Activated naive CD4-positive, alpha-beta T cell treated with anti-CD3 and anti-CD28 coated beads, Interleukin-2, amount 50 U/mL, for 72 hours (primary cell): Measurements from ENCODE around the gene FBN3. TPM values are rescaled to one million over a fixed set of nuclear protein-coding genes. Genes with fewer than 3 reads are reported as not detected.
"Not testable (repeated sequence)": the region's sequence is repeated elsewhere in the genome, so short reads cannot be mapped to it uniquely, and the experiment has no call there.

ENCODE experiments used
- ATAC-seq, 2 donors: fragments of 150-1000 bp; cut with Tn5 transposase; 2 replicates each; pipeline ENCODE4 v1.10.0; 2021; ENCODE audit warnings: mild to moderate bottlenecking in 2 of 2, moderate library complexity in 2 of 2
- DNase-seq, 2 donors: peaks; one replicate each; pipeline ENCODE4 v3.0.0; 2021 to 2022; ENCODE audit warnings: low spot score in 2 of 2
- H3K27ac Mint-ChIP-seq, 2 donors: one replicate each; pipeline ENCODE4 v1.8.0; 2022; ENCODE audit warnings: mild to moderate bottlenecking in 2 of 2, mixed read lengths in 2 of 2
- H3K36me3 Mint-ChIP-seq, 2 donors: one replicate each; pipeline ENCODE4 v1.8.0; 2022; ENCODE audit warnings: mixed read lengths in 2 of 2
- H3K9me3 Mint-ChIP-seq, 2 donors: one replicate each; pipeline ENCODE4 v1.8.0; 2022; ENCODE audit warnings: mixed read lengths in 2 of 2
- total RNA-seq, 2 donors: library from RNA; stranded (reverse); gene quantifications; one replicate each; pipeline ENCODE4 v1.2.3, GENCODE V29; 2022

Gene FBN3
- total RNA-seq, 2 donors from 2014 or later: 0.02 TPM; not detected in 1

DNA sequence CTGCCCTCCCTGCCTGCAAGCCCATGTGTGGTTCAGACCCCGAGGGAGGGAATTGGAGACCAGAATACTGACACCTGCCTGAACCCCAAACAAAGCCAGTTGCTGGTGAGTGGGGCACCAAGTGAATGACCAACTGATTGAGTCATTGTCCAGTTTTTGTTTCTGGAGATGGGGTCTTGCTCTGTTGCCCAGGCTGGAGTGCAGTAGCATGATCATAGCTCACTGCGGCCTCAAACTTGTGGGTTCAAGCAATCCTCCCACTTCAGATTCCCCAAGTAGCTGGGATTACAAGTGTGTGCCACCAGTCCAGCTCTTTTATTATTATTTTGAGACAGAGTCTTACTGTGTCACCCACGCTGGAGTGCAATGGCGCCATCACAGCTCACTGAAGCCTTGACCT is 92.9 kb downstream of the FBN3 start:
- H3K9me3 Mint-ChIP-seq: no peaks in the 10 kb centered on the region
- DNase-seq: no peak
- H3K27ac Mint-ChIP-seq: no peak overlapping the region
- ATAC-seq: no peak
- H3K36me3 Mint-ChIP-seq: no peaks in the 10 kb centered on the region

DNA sequence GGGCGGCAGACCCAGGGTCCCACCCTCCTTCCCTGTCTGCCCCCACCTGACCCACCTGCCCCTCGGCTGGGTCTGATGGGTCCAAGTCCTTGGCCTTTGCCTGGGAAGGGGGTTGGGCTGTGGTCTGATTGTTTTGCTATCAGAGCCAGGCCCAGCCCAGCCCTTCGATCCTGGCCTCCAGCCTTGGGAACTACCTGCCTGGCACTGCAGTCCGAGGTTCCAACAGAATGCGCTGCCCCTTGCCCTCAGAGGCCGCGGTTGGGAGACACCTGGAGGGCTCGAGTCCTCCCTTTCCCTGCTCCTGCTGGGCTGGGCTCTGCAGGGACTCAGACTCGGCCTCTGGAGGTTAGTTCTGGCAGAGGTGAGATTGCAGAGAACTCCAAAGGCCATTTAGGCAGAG is 95.2 kb downstream of the FBN3 start:
- no peaks in the 10 kb centered on the region for H3K9me3 Mint-ChIP-seq
- no peaks in the 10 kb centered on the region for H3K36me3 Mint-ChIP-seq
- DNase-seq: no peak
- ATAC-seq: no peak
- H3K27ac Mint-ChIP-seq: no peak overlapping the region

DNA sequence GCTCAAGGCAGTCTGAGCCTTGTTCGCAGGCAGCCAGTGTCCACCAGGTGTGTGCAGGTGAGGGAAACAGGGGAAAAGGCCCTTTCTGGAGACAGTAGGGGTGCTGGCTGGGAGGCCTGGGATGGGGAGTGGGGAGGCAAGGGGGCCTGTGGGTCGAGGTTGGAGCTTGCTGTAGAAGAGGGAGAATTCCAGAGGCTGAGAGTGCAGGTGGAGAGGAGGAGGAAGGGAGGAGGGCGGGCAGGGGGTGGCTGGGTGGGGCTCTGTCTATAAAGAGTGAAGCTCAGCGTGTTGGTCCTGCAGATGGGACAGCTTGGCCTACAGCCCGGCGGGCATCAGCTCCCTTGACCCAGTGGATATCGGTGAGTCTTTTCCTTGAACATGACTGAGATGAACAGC is 96.9 kb downstream of the FBN3 start, which contains the start of gene CCL25:
Gene CCL25, plus strand, starts transcription at position 297 of the 396 bp plus-strand sequence. CDS start 290 bp downstream, outside the sequence.
- H3K36me3 Mint-ChIP-seq: no peaks in the 10 kb centered on the region
- no peak for ATAC-seq
- H3K27ac Mint-ChIP-seq: peak within 1 kb of the TSS in 1 of 2 donors; percentile 73

DNA sequence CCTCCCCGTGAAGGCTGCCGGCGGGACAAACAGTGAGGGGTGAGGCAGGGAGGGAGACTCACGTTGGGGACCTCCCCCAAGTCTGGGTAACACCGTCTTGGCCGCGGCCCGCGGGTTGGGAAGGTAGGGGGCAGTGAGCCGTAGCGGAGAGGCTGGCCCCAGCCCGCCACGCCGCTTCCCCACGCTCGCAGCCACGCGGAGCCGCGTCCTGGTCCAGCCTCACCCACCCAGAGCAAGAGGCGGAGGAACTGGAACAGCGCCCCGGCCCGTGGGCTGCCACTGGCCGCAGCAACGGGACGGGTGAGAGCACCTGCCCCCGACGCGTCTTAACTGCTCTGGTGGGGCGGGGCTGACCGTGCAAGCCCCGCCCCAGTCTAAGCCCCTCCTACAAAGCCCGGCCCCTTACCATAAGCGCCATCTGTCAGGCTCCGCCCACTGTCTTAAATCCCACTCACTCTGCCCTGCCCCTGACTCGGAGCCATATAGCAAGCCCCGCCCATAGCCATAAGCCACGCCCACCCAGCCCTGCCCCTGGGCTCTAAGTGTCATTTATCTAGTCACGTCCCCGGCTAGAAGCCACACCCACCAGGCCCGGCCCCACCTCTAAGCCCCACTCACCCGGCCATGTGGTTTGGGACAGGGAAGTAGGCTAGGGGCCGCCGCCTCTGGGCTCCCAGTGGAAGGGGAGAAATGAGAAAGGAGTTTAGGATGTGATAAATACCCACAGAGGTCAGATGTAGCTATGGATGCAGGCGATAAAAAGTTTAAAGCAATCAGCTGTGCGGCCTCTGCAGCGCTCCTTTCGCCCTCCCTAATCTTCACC is 98.9 kb downstream of the FBN3 start:
- H3K36me3 Mint-ChIP-seq: no peaks in the 10 kb centered on the region
- no peaks in the 10 kb centered on the region for H3K9me3 Mint-ChIP-seq
- peak; percentile 87 to 97 for ATAC-seq
- DNase-seq: peak; percentile 77 to 86
- no peak overlapping the region for H3K27ac Mint-ChIP-seq

More for the DNA sequence above, 96.9 kb downstream of the FBN3 start, which contains the start of gene CCL25:
- H3K9me3 Mint-ChIP-seq: no peaks in the 10 kb centered on the region
- DNase-seq: no peak

DNA sequence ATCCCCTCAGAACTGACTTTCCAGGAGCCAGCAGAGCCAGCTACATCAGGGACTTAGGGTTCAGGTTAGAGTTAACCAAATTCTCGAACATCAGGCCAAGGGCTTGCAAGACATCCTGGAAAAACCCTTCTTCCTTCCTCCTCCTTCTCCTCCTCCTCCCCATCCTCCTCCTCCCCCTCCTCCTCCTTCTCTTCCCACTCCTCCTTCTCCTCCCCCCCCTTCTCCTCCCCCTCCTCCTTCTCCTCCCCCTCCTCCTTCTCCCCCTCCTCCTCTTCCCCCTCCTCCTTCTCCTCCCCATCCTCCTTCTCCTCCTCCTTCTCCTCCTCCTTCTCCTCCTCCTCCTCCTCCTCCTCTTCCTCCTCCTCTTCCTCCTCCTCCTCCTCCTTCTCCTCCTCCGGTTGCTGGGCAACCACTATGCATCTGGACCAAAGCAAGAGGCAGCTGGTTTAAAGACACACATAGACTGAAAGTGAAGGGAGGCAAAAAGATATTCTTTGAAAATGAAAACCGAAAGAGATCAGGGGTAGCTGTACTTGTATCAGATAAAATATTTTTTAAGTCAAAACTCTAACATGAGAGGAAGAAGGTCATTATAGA is 102.7 kb downstream of the FBN3 start:
- Mint-ChIP-seq H3K36me3 (no peaks in the 10 kb centered on the region), H3K9me3 (no peaks in the 10 kb centered on the region), H3K27ac (no peak overlapping the region)
- ATAC-seq (no peak), DNase-seq (no peak)

DNA sequence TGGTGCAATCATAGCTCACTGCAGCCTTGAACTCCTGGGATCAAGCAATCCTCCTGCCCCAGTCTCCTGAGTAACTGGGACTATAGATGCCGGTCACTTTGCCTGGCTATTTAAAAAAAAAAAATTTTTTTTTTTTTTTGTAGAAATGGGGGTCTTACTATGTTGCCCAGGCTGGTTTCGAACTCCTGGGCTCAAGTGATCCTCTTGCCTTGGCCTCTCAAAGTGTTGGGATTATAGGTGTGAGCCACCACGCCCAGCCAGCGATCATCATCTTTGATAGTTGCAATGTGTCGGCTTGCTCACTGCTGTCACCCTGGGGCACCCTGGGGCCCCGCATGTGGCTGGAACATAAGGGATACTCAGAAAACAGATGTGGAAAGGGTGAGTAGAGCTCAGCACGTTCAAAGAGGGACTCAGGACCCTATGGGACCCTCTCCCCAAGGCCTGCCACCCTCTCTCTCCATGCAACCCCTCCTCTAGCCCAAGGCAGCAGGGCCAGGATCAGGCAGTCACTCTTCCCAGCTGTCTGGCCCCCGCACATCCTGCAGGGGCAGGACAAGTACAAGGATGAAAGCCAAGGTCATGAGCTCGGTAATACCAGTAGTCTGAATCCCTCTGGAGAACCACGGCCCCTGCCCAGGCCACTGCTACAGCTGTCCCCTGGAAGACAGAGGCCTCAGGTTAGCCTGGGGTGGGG is 103.4 kb downstream of the FBN3 start:
- Mint-ChIP-seq H3K27ac (no peak overlapping the region), H3K9me3 (no peaks in the 10 kb centered on the region), H3K36me3 (no peaks in the 10 kb centered on the region)
- no peak for ATAC-seq
- no peak for DNase-seq

DNA sequence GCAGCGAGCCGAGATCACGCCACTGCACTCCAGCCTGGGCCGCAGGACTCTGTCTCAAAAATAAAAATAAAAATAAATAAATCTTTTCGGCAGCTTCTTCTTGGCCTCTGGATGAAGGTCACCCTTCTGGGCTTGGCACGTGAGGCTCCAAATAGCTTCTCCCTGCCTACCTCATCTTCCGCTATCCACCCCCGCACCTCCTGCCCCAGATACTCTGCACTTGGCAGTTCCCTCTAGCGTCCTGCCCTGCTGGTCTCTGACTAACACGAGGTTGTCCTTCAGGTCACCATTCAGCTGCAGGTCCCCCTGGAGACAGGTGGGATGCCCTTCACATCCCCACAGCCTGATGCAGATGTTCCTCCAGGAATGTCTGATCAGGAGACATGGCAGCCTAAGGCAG is 105.4 kb downstream of the FBN3 start:
- ATAC-seq (no peak), DNase-seq (no peak)
- H3K36me3 Mint-ChIP-seq: no peaks in the 10 kb centered on the region
- no peak overlapping the region for H3K27ac Mint-ChIP-seq
- no peaks in the 10 kb centered on the region for H3K9me3 Mint-ChIP-seq

DNA sequence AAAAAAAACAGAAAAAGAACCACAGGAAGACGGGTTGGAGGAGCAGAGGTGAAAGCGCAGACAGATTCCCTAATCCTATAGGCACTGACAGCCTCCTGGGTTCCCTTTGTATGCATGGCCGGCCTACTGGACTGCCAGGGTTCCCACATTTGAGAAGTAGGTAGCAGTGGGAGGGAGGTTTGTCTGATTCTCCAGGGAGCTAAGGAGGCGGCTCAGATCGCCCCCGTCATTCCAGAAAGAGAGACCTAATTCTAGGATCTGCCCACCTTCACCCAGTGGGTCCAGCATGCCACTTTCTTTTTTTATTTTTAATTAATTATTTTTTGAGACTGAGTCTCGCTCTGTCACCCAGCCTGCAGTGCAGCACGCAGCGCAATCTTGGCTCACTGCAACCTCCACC is 106.5 kb downstream of the FBN3 start:
- Mint-ChIP-seq H3K27ac (no peak overlapping the region), H3K9me3 (no peaks in the 10 kb centered on the region), H3K36me3 (no peaks in the 10 kb centered on the region)
- DNase-seq (no peak), ATAC-seq (no peak)

- H3K27ac Mint-ChIP-seq: peak overlapping the region in 1 of 2 donors; percentile 36
- ATAC-seq (no peak), DNase-seq (no peak)
- no peaks in the 10 kb centered on the region for H3K9me3 Mint-ChIP-seq
- H3K36me3 Mint-ChIP-seq: no peaks in the 10 kb centered on the region
Measured at GRCh38 chr19:8041531-8041931, 107.9 kb downstream of the FBN3 start.

- Mint-ChIP-seq H3K9me3 (no peaks in the 10 kb centered on the region), H3K36me3 (no peaks in the 10 kb centered on the region), H3K27ac (no peak overlapping the region)
- ATAC-seq: no peak
- no peak for DNase-seq
Measured at GRCh38 chr19:8039231-8039630, 110.2 kb downstream of the FBN3 start.

GRCh38 chr19:8038815-8039214 is 110.6 kb downstream of the FBN3 start:
- DNase-seq: no peak
- H3K9me3 Mint-ChIP-seq: no peaks in the 10 kb centered on the region
- no peak for ATAC-seq
- H3K27ac Mint-ChIP-seq: no peak overlapping the region
- H3K36me3 Mint-ChIP-seq: no peaks in the 10 kb centered on the region

DNA sequence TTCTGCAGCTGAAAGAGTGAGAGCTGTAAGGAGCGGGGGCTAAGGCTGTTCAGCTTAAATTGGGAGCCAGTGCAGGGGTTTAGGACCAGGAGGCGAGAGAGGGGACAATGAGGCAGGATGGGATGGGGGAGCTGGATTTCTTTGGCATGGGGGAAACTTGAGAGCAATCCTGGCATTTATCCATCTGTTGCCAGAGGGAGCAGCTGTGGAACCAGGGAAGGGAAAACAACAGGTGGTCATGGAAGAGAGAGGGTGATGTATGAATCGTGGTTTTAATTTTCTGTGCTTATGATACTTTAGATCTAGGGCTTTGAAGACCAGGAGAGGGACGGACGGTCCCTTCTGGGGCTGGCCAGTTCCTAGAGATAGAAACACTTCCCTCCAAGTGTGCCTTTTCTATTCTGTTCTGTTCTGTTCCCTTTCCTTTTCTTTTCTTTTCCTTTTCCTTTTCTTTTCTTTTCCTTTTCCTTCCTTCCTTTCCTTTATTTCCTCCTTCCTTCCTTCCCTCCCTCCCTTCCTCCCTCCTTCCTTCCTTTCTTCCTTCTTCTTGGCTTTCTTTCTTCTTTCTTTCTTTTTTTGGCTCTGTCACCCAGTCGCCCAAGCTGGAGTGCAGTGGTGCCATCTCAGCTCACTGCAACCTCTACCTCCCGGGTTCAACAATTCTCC is 112.8 kb downstream of the FBN3 start:
- Mint-ChIP-seq H3K9me3 (no peaks in the 10 kb centered on the region), H3K36me3 (no peaks in the 10 kb centered on the region), H3K27ac (peak overlapping the region in 1 of 2 donors; percentile 30)
- ATAC-seq (no peak), DNase-seq (no peak)

DNA sequence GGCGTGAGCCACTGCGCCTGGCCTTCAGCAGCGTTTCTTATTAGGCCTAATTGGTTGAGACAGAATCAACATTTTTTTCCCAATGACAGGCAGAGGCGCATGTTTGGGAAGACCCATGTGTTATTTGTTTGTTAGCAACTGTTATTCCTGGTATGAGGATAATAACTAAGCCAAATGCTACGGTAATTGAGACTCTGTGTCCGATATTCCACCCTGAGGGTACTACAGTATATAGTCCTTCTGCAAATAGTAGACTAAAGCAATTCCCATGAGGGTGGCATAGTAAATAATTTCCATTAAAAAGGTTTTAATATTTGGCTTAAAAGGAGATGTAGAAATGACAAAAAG is 115.2 kb downstream of the FBN3 start:
- Mint-ChIP-seq H3K36me3 (no peaks in the 10 kb centered on the region), H3K9me3 (no peaks in the 10 kb centered on the region), H3K27ac (no peak overlapping the region)
- ATAC-seq (no peak), DNase-seq (no peak)

GRCh38 chr19:8033287-8034177 is 115.9 kb downstream of the FBN3 start:
- not testable (repeated sequence) for DNase-seq, H3K27ac Mint-ChIP-seq, ATAC-seq, H3K9me3 Mint-ChIP-seq, H3K36me3 Mint-ChIP-seq

GRCh38 chr19:8030960-8031359 is 118.4 kb downstream of the FBN3 start:
- no peaks in the 10 kb centered on the region for H3K36me3 Mint-ChIP-seq
- H3K27ac Mint-ChIP-seq: no peak overlapping the region
- no peaks in the 10 kb centered on the region for H3K9me3 Mint-ChIP-seq
- ATAC-seq: no peak
- no peak for DNase-seq

DNA sequence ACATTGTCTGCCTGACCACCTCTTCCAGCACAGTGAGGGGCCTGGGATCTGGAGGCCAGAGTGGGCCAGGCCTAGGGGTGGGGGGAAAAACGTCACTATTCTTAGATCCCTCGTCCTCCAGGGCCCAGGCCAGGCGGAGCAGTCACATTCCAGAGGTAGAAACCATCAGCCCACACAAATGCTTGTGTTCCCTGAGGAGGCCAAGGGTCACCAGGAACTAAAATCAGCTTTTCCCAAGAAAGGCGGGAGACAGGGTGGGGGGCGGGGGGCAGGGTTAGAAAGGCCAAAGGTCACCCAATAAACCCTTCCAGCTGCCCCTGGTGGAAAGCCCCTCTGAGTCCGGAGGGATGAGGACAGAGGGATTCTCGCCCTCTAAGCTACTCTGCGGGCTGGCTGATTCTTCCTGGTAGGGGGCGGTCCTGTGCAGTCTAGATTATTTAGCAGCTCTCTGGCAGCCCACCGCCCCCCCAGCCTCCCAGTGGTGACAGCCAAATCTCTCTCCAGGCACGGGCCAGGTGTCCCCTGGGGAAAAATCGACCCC is 120.4 kb downstream of the FBN3 start:
- no peak for ATAC-seq
- no peak overlapping the region for H3K27ac Mint-ChIP-seq
- DNase-seq: no peak
- no peaks in the 10 kb centered on the region for H3K36me3 Mint-ChIP-seq
- H3K9me3 Mint-ChIP-seq: no peaks in the 10 kb centered on the region
